Activated B cell treated with CpG ODN at 0.5 μM for 24 hours (primary cell): ENCODE data around the gene SKAP2. TPM values are rescaled to one million over a fixed set of nuclear protein-coding genes. Genes with fewer than 3 reads are reported as not detected.

Experiments
- ATAC-seq: fragments of 200-7000 bp; cut with Tn5 transposase; one replicate; pipeline ENCODE4 v1.10.0; 2021; ENCODE audit warnings: low read depth, mild to moderate bottlenecking, moderate library complexity
- CTCF ChIA-PET: fragments of 350-600 bp; sonication (Branson Sonifier 250); formaldehyde crosslinking; loops from one replicate; lab custom pipeline; 2021; ENCODE audit warnings: antibody characterized with exemption; lab: Charles Lee
- POLR2A ChIA-PET: fragments of 350-600 bp; sonication (Branson Sonifier 250); formaldehyde crosslinking; loops from one replicate; lab custom pipeline; 2021; ENCODE audit warnings: antibody characterized with exemption; lab: Charles Lee
- DNase-seq: peaks from one replicate; pipeline ENCODE4 v3.0.0; 2022
- H3K27ac Mint-ChIP-seq: one replicate; pipeline ENCODE4 v1.8.0; 2020; ENCODE audit warnings: mixed read lengths
- H3K27me3 Mint-ChIP-seq: one replicate; pipeline ENCODE4 v1.8.0; 2021; ENCODE audit warnings: mixed read lengths
- H3K36me3 Mint-ChIP-seq: one replicate; pipeline ENCODE4 v1.8.0; 2021; ENCODE audit warnings: low read depth, mixed read lengths
- H3K4me1 Mint-ChIP-seq: one replicate; pipeline ENCODE4 v1.8.0; 2021; ENCODE audit warnings: mixed read lengths
- H3K4me3 Mint-ChIP-seq: one replicate; pipeline ENCODE4 v1.8.0; 2020; ENCODE audit warnings: mild to moderate bottlenecking, mixed read lengths
- H3K9me3 Mint-ChIP-seq: one replicate; pipeline ENCODE4 v1.8.0; 2020; ENCODE audit warnings: mixed read lengths
- intact Hi-C: fragments of 100-400 bp; cut with micrococcal nuclease; formaldehyde crosslinking; loops from one replicate; pipeline ENCODE4 v1.15.1; 2024
- total RNA-seq: library from RNA; stranded (reverse); gene quantifications from 2 replicates; pipeline ENCODE4 v1.2.3, GENCODE V29; 2022
- TF ChIP-seq, protein P1 (sequence below): fragments of 200-600 bp; IDR thresholded peaks from one replicate; pipeline ENCODE4 v1.8.0; 2022; ENCODE audit warnings: antibody characterized with exemption, mild to moderate bottlenecking

SKAP2 gene
- total RNA-seq, 1 donor from 2014 or later, result 75.6 TPM

DNA sequence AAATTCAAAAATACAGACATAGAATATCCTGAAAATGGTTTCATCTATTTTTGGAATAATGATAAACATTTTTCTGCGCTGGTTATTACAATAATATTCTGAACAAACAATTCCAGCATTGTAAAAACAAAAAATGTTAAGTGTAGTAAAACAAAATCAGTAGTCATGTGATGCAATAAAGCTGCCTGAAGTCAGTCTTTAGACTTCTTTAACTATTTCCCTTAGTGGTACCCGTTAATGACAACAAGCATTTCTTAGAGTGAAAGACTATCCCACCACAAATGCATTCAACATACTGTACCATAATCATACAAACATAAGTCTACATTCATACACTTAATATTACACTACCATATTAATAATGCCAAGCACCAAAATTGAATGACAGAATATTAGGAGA lies 1.6 kb downstream of the SKAP2 start:
- Mint-ChIP-seq H3K4me3 (peak overlapping the region; percentile 99), H3K27ac (peak overlapping the region; percentile 99), H3K27me3 (no peaks in the 10 kb centered on the region), H3K36me3 (peaks cover 15% of the 10 kb centered on the region), H3K4me1 (peaks cover 48% of the 10 kb centered on the region), H3K9me3 (no peaks in the 10 kb centered on the region)
- TF ChIP-seq, protein P1, sequence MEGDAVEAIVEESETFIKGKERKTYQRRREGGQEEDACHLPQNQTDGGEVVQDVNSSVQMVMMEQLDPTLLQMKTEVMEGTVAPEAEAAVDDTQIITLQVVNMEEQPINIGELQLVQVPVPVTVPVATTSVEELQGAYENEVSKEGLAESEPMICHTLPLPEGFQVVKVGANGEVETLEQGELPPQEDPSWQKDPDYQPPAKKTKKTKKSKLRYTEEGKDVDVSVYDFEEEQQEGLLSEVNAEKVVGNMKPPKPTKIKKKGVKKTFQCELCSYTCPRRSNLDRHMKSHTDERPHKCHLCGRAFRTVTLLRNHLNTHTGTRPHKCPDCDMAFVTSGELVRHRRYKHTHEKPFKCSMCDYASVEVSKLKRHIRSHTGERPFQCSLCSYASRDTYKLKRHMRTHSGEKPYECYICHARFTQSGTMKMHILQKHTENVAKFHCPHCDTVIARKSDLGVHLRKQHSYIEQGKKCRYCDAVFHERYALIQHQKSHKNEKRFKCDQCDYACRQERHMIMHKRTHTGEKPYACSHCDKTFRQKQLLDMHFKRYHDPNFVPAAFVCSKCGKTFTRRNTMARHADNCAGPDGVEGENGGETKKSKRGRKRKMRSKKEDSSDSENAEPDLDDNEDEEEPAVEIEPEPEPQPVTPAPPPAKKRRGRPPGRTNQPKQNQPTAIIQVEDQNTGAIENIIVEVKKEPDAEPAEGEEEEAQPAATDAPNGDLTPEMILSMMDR, result no peak
- intact Hi-C loops, result loop anchor here (5.0 to 10.0 kb wide), 7 partner anchors 169 to 1878 kb away; partner anchors contain the start of genes OSBPL3 and SNX10
- ChIA-PET CTCF (interaction anchor here (1.6 kb wide), 1 partner anchor 298 kb away, joined by 5 read pairs; no protein-coding TSS in a partner anchor), POLR2A (interaction anchor here (0.7 to 1.9 kb wide), 6 partner anchors 8 to 464 kb away, joined by 3 to 10 read pairs (median 4); partner anchors contain the start of genes HOXA1 and HOXA4)
- no peak for DNase-seq
- no peak for ATAC-seq

DNA sequence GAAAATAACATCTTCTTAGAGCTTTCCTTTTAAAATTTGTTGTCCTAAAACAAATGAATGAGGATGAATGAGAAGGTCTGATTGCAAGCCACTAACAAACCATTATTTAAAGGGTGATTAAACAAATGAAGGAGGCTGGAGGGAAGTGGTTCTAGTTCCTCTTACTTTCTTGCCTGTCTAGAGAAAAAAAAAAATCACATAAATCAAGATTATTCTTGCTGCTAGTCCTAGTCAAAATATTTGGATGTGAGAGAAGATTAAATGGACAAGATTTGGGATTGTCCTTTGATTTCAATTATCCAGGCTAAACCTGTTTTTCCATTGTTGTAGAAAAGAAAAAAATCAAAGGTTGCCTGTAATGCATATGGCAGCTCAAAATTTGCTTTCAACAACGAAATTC lies 3.3 kb downstream of the SKAP2 start:
- ATAC-seq (no peak), DNase-seq (no peak)
- no peaks in the 10 kb centered on the region for H3K27me3 Mint-ChIP-seq
- peak overlapping the region; percentile 45 for H3K4me3 Mint-ChIP-seq
- POLR2A ChIA-PET, result interaction anchor here (0.6 kb wide), 1 partner anchor 658 kb away, joined by 3 read pairs; no protein-coding TSS in a partner anchor
- CTCF ChIA-PET, result interaction anchor here (0.6 kb wide), 1 partner anchor 80 kb away, joined by 5 read pairs; no protein-coding TSS in a partner anchor
- peaks cover 64% of the 10 kb centered on the region for H3K4me1 Mint-ChIP-seq
- peak overlapping the region; percentile 39 for H3K27ac Mint-ChIP-seq
- TF ChIP-seq, protein P1, result no peak
- no peaks in the 10 kb centered on the region for H3K9me3 Mint-ChIP-seq
- intact Hi-C loops, result loop anchor here (5.0 to 10.0 kb wide), 7 partner anchors 171 to 1876 kb away; partner anchors contain the start of genes OSBPL3 and SNX10
- peaks cover 16% of the 10 kb centered on the region for H3K36me3 Mint-ChIP-seq

DNA sequence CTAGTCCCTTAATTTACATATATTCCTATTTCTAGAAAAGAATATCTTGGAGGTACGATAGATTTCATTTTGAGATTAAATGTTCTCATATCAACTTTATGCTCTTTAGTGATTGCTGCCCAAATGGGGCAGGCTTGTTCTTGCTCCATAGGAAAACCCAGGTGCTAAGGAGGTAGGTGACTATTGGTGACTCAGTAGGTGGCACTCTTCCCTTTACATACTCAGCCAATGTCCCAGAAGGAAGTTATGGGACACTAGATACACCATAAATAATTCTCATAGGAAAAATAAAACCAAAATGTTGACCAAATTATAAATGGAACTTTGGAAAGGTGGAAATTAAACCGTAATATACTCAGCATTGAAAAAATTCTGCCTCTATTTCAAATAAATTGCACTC lies 4.0 kb downstream of the SKAP2 start:
- ATAC-seq, result no peak
- Mint-ChIP-seq H3K27ac (no peak overlapping the region), H3K9me3 (no peaks in the 10 kb centered on the region), H3K4me3 (no peak overlapping the region), H3K27me3 (no peaks in the 10 kb centered on the region), H3K4me1 (peaks cover 62% of the 10 kb centered on the region), H3K36me3 (peaks cover 16% of the 10 kb centered on the region)
- TF ChIP-seq, protein P1, result no peak
- CTCF ChIA-PET, result interaction anchor here (1.5 kb wide), 1 partner anchor 300 kb away, joined by 5 read pairs; no protein-coding TSS in a partner anchor
- intact Hi-C loops, result loop anchor here (5.0 to 10.0 kb wide), 7 partner anchors 172 to 1876 kb away; partner anchors contain the start of genes OSBPL3 and SNX10
- DNase-seq, result no peak
- POLR2A ChIA-PET, result no interaction called here

DNA sequence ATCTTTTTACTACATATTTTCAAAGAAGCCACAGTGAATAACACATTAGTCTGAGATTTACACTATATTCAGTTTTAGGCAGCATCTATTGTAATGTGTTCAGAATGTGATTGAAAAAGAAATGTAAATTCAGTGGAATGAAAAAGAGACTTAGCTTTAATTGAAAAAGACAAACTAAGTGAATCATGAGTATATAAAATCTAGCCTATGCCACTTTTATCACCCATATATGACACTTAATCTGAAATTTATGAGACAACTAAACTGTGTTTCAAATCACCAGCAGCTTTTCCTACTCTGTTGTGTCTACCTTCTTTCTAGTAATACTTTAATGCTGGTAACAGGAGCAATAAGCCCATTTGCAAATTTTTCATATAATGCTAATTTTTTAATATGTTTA lies 4.7 kb downstream of the SKAP2 start:
- H3K27me3 Mint-ChIP-seq, result no peaks in the 10 kb centered on the region
- POLR2A ChIA-PET, result no interaction called here
- ATAC-seq (no peak), DNase-seq (no peak)
- no peak overlapping the region for H3K27ac Mint-ChIP-seq
- H3K9me3 Mint-ChIP-seq, result no peaks in the 10 kb centered on the region
- intact Hi-C loops, result loop anchor here (5.0 to 10.0 kb wide), 9 partner anchors 173 to 1875 kb away; partner anchors contain the start of genes OSBPL3 and SNX10
- TF ChIP-seq, protein P1, result no peak
- peaks cover 13% of the 10 kb centered on the region for H3K36me3 Mint-ChIP-seq
- peaks cover 58% of the 10 kb centered on the region for H3K4me1 Mint-ChIP-seq
- H3K4me3 Mint-ChIP-seq, result no peak overlapping the region
- CTCF ChIA-PET, result interaction anchor here (1.5 kb wide), 1 partner anchor 301 kb away, joined by 5 read pairs; no protein-coding TSS in a partner anchor

GRCh38 chr7:26858735-26859134 lies 5.7 kb downstream of the SKAP2 start:
- CTCF ChIA-PET, result interaction anchor here (7.0 kb wide), 1 partner anchor 303 kb away, joined by 37 read pairs; no protein-coding TSS in a partner anchor
- TF ChIP-seq, protein P1, result no peak
- peak overlapping the region; percentile 50 for H3K27ac Mint-ChIP-seq
- no peaks in the 10 kb centered on the region for H3K9me3 Mint-ChIP-seq
- peak overlapping the region; percentile 82 for H3K4me3 Mint-ChIP-seq
- intact Hi-C loops, result loop anchor here (5.0 to 10.0 kb wide), 2 partner anchors 481 to 994 kb away; no protein-coding TSS in a partner anchor
- H3K36me3 Mint-ChIP-seq, result peaks cover 4% of the 10 kb centered on the region
- no peaks in the 10 kb centered on the region for H3K27me3 Mint-ChIP-seq
- DNase-seq (no peak), ATAC-seq (no peak)
- POLR2A ChIA-PET, result no interaction called here
- peaks cover 57% of the 10 kb centered on the region for H3K4me1 Mint-ChIP-seq
